ENCODE data around the gene PDZD7. TPM values are rescaled to one million over a fixed set of nuclear protein-coding genes. Genes with fewer than 3 reads are reported as not detected.

Gene PDZD7
- total and polyA plus RNA-seq, 2 of the 8 experiments (the other 6 are each of a cell fraction or from before 2014, with no cell fraction given), result 0.88 to 1.6 TPM

DNA sequence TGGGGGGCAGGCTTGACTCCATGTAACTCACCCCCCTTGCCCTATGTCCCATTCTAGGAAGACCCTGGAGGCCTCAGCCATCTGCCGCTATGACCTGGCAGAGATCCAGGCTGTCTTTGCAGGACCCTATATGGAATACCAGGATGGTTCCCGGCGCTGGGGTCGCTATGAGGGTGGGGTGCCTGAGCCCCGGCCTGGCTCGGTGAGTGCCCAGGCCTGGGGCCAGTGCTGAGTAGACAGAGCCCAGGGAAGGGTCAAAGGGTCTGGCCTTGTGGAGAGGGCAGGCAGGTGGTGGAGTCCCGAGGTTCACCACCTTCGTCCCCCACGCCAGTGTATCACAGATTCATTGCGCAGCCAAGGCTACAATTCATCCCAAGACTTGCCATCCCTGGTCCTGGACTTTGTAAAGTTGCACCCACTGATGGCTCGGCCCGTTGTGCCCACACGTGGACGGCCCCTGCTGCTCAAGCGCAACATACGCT is 51.1 kb downstream of the PDZD7 start (continued):
- TF ChIP-seq, protein P1, sequence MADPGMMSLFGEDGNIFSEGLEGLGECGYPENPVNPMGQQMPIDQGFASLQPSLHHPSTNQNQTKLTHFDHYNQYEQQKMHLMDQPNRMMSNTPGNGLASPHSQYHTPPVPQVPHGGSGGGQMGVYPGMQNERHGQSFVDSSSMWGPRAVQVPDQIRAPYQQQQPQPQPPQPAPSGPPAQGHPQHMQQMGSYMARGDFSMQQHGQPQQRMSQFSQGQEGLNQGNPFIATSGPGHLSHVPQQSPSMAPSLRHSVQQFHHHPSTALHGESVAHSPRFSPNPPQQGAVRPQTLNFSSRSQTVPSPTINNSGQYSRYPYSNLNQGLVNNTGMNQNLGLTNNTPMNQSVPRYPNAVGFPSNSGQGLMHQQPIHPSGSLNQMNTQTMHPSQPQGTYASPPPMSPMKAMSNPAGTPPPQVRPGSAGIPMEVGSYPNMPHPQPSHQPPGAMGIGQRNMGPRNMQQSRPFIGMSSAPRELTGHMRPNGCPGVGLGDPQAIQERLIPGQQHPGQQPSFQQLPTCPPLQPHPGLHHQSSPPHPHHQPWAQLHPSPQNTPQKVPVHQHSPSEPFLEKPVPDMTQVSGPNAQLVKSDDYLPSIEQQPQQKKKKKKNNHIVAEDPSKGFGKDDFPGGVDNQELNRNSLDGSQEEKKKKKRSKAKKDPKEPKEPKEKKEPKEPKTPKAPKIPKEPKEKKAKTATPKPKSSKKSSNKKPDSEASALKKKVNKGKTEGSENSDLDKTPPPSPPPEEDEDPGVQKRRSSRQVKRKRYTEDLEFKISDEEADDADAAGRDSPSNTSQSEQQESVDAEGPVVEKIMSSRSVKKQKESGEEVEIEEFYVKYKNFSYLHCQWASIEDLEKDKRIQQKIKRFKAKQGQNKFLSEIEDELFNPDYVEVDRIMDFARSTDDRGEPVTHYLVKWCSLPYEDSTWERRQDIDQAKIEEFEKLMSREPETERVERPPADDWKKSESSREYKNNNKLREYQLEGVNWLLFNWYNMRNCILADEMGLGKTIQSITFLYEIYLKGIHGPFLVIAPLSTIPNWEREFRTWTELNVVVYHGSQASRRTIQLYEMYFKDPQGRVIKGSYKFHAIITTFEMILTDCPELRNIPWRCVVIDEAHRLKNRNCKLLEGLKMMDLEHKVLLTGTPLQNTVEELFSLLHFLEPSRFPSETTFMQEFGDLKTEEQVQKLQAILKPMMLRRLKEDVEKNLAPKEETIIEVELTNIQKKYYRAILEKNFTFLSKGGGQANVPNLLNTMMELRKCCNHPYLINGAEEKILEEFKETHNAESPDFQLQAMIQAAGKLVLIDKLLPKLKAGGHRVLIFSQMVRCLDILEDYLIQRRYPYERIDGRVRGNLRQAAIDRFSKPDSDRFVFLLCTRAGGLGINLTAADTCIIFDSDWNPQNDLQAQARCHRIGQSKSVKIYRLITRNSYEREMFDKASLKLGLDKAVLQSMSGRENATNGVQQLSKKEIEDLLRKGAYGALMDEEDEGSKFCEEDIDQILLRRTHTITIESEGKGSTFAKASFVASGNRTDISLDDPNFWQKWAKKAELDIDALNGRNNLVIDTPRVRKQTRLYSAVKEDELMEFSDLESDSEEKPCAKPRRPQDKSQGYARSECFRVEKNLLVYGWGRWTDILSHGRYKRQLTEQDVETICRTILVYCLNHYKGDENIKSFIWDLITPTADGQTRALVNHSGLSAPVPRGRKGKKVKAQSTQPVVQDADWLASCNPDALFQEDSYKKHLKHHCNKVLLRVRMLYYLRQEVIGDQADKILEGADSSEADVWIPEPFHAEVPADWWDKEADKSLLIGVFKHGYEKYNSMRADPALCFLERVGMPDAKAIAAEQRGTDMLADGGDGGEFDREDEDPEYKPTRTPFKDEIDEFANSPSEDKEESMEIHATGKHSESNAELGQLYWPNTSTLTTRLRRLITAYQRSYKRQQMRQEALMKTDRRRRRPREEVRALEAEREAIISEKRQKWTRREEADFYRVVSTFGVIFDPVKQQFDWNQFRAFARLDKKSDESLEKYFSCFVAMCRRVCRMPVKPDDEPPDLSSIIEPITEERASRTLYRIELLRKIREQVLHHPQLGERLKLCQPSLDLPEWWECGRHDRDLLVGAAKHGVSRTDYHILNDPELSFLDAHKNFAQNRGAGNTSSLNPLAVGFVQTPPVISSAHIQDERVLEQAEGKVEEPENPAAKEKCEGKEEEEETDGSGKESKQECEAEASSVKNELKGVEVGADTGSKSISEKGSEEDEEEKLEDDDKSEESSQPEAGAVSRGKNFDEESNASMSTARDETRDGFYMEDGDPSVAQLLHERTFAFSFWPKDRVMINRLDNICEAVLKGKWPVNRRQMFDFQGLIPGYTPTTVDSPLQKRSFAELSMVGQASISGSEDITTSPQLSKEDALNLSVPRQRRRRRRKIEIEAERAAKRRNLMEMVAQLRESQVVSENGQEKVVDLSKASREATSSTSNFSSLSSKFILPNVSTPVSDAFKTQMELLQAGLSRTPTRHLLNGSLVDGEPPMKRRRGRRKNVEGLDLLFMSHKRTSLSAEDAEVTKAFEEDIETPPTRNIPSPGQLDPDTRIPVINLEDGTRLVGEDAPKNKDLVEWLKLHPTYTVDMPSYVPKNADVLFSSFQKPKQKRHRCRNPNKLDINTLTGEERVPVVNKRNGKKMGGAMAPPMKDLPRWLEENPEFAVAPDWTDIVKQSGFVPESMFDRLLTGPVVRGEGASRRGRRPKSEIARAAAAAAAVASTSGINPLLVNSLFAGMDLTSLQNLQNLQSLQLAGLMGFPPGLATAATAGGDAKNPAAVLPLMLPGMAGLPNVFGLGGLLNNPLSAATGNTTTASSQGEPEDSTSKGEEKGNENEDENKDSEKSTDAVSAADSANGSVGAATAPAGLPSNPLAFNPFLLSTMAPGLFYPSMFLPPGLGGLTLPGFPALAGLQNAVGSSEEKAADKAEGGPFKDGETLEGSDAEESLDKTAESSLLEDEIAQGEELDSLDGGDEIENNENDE (IDR thresholded peaks at IDR 0.05; ENCODE audit: insufficient replicate concordance, low read length), result no peak

Measured in H1 (cell line).